Nephron progenitor cell (in vitro differentiated cells): ENCODE data around the gene CIBAR2.

Experiments
- DNase-seq: peaks from one replicate; pipeline ENCODE4 v3.0.0; 2021
- H3K27ac Mint-ChIP-seq: 2 replicates; pipeline ENCODE4 v1.8.0; 2021; ENCODE audit warnings: mild to moderate bottlenecking, moderate library complexity, mixed read lengths
- H3K27me3 Mint-ChIP-seq: 2 replicates; pipeline ENCODE4 v1.8.0; 2021; ENCODE audit warnings: mild to moderate bottlenecking, low read depth, mixed read lengths; ENCODE audit not compliant: poor library complexity
- H3K36me3 Mint-ChIP-seq: 2 replicates; pipeline ENCODE4 v1.8.0; 2021; ENCODE audit warnings: low read depth, mixed read lengths
- H3K4me1 Mint-ChIP-seq: 2 replicates; pipeline ENCODE4 v1.8.0; 2021; ENCODE audit warnings: mixed read lengths
- H3K4me3 Mint-ChIP-seq: 2 replicates; pipeline ENCODE4 v1.8.0; 2021; ENCODE audit warnings: mild to moderate bottlenecking, moderate library complexity, mixed read lengths
- H3K9me3 Mint-ChIP-seq: 2 replicates; pipeline ENCODE4 v1.8.0; 2021; ENCODE audit warnings: mild to moderate bottlenecking, moderate library complexity, mixed read lengths
- CTCF ChIP-seq: fragments of 200-600 bp; sonication (generic); IDR thresholded peaks from 2 replicates; pipeline ENCODE4 v1.5.0; 2021; ENCODE audit warnings: antibody characterized with exemption

CIBAR2 gene

GRCh38 chr16:85146922-85147651, 34.8 kb upstream of the CIBAR2 start:
- Mint-ChIP-seq H3K4me3 (no peak overlapping the region), H3K9me3 (no peaks in the 10 kb centered on the region), H3K27me3 (peaks cover 28% of the 10 kb centered on the region), H3K4me1 (peaks cover 63% of the 10 kb centered on the region), H3K27ac (no peak overlapping the region), H3K36me3 (no peaks in the 10 kb centered on the region)
- DNase-seq: no peak
- TF ChIP-seq CTCF: no peak

GRCh38 chr16:85146532-85146797, 34.2 kb upstream of the CIBAR2 start:
- H3K36me3 Mint-ChIP-seq: no peaks in the 10 kb centered on the region
- H3K4me1 Mint-ChIP-seq: peaks cover 66% of the 10 kb centered on the region
- no peak for TF ChIP-seq CTCF
- H3K4me3 Mint-ChIP-seq: no peak overlapping the region
- peaks cover 28% of the 10 kb centered on the region for H3K27me3 Mint-ChIP-seq
- no peaks in the 10 kb centered on the region for H3K9me3 Mint-ChIP-seq
- no peak overlapping the region for H3K27ac Mint-ChIP-seq
- DNase-seq: no peak

- Mint-ChIP-seq H3K27me3 (peaks cover 24% of the 10 kb centered on the region), H3K9me3 (no peaks in the 10 kb centered on the region), H3K36me3 (no peaks in the 10 kb centered on the region), H3K4me1 (peaks cover 64% of the 10 kb centered on the region), H3K4me3 (no peak overlapping the region), H3K27ac (no peak overlapping the region)
- no peak for TF ChIP-seq CTCF
- DNase-seq: no peak
Observed at GRCh38 chr16:85145734-85146531, 33.7 kb upstream of the CIBAR2 start.

- Mint-ChIP-seq H3K9me3 (no peaks in the 10 kb centered on the region), H3K27me3 (peaks cover 17% of the 10 kb centered on the region), H3K36me3 (no peaks in the 10 kb centered on the region), H3K4me1 (peaks cover 57% of the 10 kb centered on the region), H3K27ac (no peak overlapping the region), H3K4me3 (no peak overlapping the region)
- TF ChIP-seq CTCF: no peak
- DNase-seq: no peak
Observed at GRCh38 chr16:85145188-85145587, 32.9 kb upstream of the CIBAR2 start.

GRCh38 chr16:85144026-85144915, 32.0 kb upstream of the CIBAR2 start:
- no peak overlapping the region for H3K4me3 Mint-ChIP-seq
- H3K27me3 Mint-ChIP-seq: peaks cover 14% of the 10 kb centered on the region
- H3K27ac Mint-ChIP-seq: no peak overlapping the region
- no peak for DNase-seq
- no peaks in the 10 kb centered on the region for H3K36me3 Mint-ChIP-seq
- no peak for TF ChIP-seq CTCF
- no peaks in the 10 kb centered on the region for H3K9me3 Mint-ChIP-seq
- peaks cover 61% of the 10 kb centered on the region for H3K4me1 Mint-ChIP-seq
